Measurements from ENCODE around the gene FBXO17. TPM values are rescaled to one million over a fixed set of nuclear protein-coding genes. Genes with fewer than 3 reads are reported as not detected.

Gene FBXO17
- total and polyA plus RNA-seq, 2 donors (not counting 3 experiments of a cell fraction or from before 2014, with no cell fraction given), result 21.8 to 23.8 TPM

DNA sequence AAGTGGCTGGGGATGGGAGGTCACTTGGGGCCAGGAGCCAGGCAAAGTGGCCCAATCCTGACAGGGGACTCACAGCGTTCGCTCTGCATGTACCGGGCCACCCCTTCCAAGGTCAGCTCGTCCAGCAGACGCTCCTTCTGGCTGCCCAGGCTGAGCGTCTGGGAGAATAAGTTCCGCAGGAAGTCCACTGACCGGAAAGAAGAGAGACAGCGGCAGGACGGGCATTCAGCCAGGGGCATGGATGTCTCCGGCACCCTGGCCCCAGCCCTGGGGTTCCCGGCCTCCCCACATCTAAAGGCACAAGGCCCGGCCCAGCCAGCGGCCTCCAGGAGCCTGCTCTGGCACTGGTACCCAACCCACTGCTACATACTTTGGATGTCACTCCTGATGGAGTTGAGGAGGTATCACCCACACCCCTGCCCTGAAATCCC lies 82.2 kb downstream of the FBXO17 start:
- intact Hi-C loops (cut with micrococcal nuclease) (no loop called here), dilution Hi-C loops (cut with MboI; ENCODE audit: extremely low pct_ligation_motif_present, low sequenced_read_pairs) (no loop called here)
- TF ChIP-seq CTCF (IDR thresholded peaks at IDR 0.05; ENCODE audit: extremely low read depth in 1 of 2, insufficient read depth in 1 of 2, low read depth in 1 of 2, low read length in 2 of 2), result no peak
- TF ChIP-seq POLR2AphosphoS5 (IDR thresholded peaks at IDR 0.05; ENCODE audit: insufficient read depth, low read depth, low read length), result no peak
- TF ChIP-seq MYC (IDR thresholded peaks at IDR 0.05; ENCODE audit: low read depth, low read length), result no peak
- TF ChIP-seq, protein P1, sequence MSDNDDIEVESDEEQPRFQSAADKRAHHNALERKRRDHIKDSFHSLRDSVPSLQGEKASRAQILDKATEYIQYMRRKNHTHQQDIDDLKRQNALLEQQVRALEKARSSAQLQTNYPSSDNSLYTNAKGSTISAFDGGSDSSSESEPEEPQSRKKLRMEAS (IDR thresholded peaks at IDR 0.05; ENCODE audit: insufficient read depth, insufficient read length), result no peak
- TF ChIP-seq GATA2 (IDR thresholded peaks at IDR 0.05; ENCODE audit: insufficient read depth, insufficient read length, low read depth, low read length), result no peak
- no peak for TF ChIP-seq EZH2 (IDR thresholded peaks at IDR 0.05; ENCODE audit: borderline replicate concordance, low read depth, low read length, severe bottlenecking)
- no peak for TF ChIP-seq JUN (IDR thresholded peaks at IDR 0.05; ENCODE audit: borderline replicate concordance, insufficient read depth, insufficient read length, low read depth)
- no peak for TF ChIP-seq FOS (IDR thresholded peaks at IDR 0.05; ENCODE audit: borderline replicate concordance, insufficient read depth, low read length)
- TF ChIP-seq POLR2A (IDR thresholded peaks at IDR 0.05; ENCODE audit: low read depth, low read length), result no peak
- no peaks in the 10 kb centered on the region for H3K9me1 ChIP-seq (replicated peaks; ENCODE audit: control insufficient read depth, extremely low read depth, insufficient read depth, low read length)
- FAIRE-seq (no peak), DNase-seq (ENCODE audit: low read depth, low spot score) (no peak)
- H3K27ac ChIP-seq (ENCODE audit: insufficient read depth, low read depth, low read length), result no peak overlapping the region
- CTCF ChIA-PET, result no interaction called here
- H3K9me3 ChIP-seq (replicated peaks; ENCODE audit: control insufficient read depth, insufficient read depth, low read length), result no peaks in the 10 kb centered on the region
- no peaks in the 10 kb centered on the region for H3K79me2 ChIP-seq (ENCODE audit: control insufficient read depth, insufficient read depth, low read length)
- no peaks in the 10 kb centered on the region for H4K20me1 ChIP-seq (replicated peaks; ENCODE audit: control insufficient read depth, extremely low read depth, insufficient read depth, low read length)
- no peak overlapping the region for H3K4me2 ChIP-seq (ENCODE audit: insufficient read depth, low read length)
- H3K4me3 ChIP-seq (replicated peaks in 1 of 3; ENCODE audit: insufficient read depth in 1 of 3, low read depth in 1 of 3, low read length in 3 of 3), result no peak overlapping the region
- H3K27me3 ChIP-seq (ENCODE audit: control insufficient read depth in 2 of 2, insufficient read depth in 2 of 2, low read length in 2 of 2), result no peaks in the 10 kb centered on the region
- no peak overlapping the region for H2AFZ ChIP-seq (ENCODE audit: low read depth, low read length)
- H3K4me1 ChIP-seq (ENCODE audit: control insufficient read depth, extremely low read depth, insufficient read depth, low read length), result no peaks in the 10 kb centered on the region
- POLR2A ChIA-PET, result no interaction called here
- no peak overlapping the region for H3K9ac ChIP-seq (replicated peaks; ENCODE audit: extremely low read depth, insufficient read depth, low read length)
- no TSS peak for BruUV-seq (replicated peaks)
- peaks cover 2 to 17% of the 10 kb centered on the region in 2 experiments for H3K36me3 ChIP-seq (ENCODE audit: control insufficient read depth in 2 of 2, extremely low read depth in 1 of 2, insufficient read depth in 2 of 2, low read length in 2 of 2)

Measured in endothelial cell of umbilical vein (primary cell).